IMR-90 (cell line): Measurements from ENCODE around the gene ABTB2.

Experiments
- RCOR1 ChIP-seq: IDR thresholded peaks from 2 replicates; pipeline ENCODE4 v1.6.1; 2012; ENCODE audit warnings: mild to moderate bottlenecking, low read length, improper control_type of control experiment; ENCODE audit not compliant: insufficient replicate concordance
- RFX5 ChIP-seq: IDR thresholded peaks from 2 replicates; pipeline ENCODE4 v1.8.0; 2012; ENCODE audit warnings: low read depth, mild to moderate bottlenecking, low read length, moderate library complexity
- TF ChIP-seq, protein P1 (sequence below): conservative IDR thresholded peaks from 2 replicates; pipeline ENCODE4 v1.5.1; 2012; ENCODE audit warnings: mild to moderate bottlenecking, low read depth, low read length, improper control_type of control experiment

DNA sequence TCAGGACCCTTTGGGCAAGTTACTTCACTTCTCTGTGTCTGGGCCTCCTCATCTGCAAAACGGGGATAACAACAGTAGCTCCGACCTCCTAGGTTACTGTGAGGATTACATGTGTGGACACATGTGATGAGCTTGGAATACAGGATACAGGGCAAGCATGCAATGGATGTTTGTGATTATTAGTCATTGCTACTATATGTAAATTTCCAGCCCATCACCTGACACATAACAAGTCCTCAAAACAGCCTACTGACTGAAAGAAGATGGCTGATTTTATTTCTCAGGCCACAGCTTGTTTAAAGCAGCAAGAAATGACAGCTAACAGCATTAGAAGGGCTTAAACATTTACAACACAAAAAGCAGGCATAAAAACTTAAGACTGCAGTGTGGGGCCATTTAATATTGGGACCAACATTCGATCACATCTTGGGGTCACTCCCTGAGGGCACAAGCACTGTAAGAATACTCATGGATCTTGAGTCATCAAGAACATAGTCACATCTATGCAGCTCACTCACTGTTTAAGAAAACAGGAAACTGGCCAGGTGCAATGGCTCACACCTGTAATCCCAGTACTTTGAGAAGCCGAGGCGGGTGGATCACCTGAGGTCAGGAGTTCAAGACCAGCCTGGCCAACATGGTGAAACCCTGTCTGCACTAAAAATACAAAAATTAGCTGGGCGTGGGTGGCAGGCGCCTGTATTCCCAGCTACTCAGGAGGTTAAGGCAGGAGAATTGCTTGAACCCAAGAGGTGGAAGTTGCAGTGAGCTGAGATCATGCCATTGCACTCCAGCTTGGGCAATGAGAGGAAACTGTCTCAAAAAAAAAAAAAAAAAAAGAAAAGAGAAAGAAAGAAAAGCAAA is 49.5 kb downstream of the ABTB2 start:
- TF ChIP-seq RFX5 (no peak), RCOR1 (no peak)
- TF ChIP-seq, protein P1, sequence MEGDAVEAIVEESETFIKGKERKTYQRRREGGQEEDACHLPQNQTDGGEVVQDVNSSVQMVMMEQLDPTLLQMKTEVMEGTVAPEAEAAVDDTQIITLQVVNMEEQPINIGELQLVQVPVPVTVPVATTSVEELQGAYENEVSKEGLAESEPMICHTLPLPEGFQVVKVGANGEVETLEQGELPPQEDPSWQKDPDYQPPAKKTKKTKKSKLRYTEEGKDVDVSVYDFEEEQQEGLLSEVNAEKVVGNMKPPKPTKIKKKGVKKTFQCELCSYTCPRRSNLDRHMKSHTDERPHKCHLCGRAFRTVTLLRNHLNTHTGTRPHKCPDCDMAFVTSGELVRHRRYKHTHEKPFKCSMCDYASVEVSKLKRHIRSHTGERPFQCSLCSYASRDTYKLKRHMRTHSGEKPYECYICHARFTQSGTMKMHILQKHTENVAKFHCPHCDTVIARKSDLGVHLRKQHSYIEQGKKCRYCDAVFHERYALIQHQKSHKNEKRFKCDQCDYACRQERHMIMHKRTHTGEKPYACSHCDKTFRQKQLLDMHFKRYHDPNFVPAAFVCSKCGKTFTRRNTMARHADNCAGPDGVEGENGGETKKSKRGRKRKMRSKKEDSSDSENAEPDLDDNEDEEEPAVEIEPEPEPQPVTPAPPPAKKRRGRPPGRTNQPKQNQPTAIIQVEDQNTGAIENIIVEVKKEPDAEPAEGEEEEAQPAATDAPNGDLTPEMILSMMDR: no peak
